ENCODE data around the gene EHBP1L1. TPM values are rescaled to one million over a fixed set of nuclear protein-coding genes. Genes with fewer than 3 reads are reported as not detected.
"Not testable (repeated sequence)": the region's sequence is repeated elsewhere in the genome, so short reads cannot be mapped to it uniquely, and the experiment has no call there.

EHBP1L1 gene
- total RNA-seq, 1 donor from 2014 or later, result 167 TPM

- DNase-seq, result no peak
- Mint-ChIP-seq H3K27ac (no peak overlapping the region), H3K27me3 (no peaks in the 10 kb centered on the region), H3K9me3 (no peaks in the 10 kb centered on the region), H3K36me3 (ENCODE audit: low read depth) (peaks cover 34% of the 10 kb centered on the region), H3K4me3 (no peak overlapping the region), H3K4me1 (peaks cover 16% of the 10 kb centered on the region)
- intact Hi-C loops (cut with micrococcal nuclease), result no loop called here
Observed at GRCh38 chr11:65634440-65634839, 58.6 kb downstream of the EHBP1L1 start.

- H3K9me3 Mint-ChIP-seq, result no peaks in the 10 kb centered on the region
- no peak overlapping the region for H3K27ac Mint-ChIP-seq
- no peaks in the 10 kb centered on the region for H3K27me3 Mint-ChIP-seq
- peaks cover 23% of the 10 kb centered on the region for H3K4me1 Mint-ChIP-seq
- peaks cover 32% of the 10 kb centered on the region for H3K36me3 Mint-ChIP-seq (ENCODE audit: low read depth)
- no peak for DNase-seq
- H3K4me3 Mint-ChIP-seq, result no peak overlapping the region
- intact Hi-C loops (cut with micrococcal nuclease), result no loop called here
Observed at GRCh38 chr11:65634905-65635731, 59.3 kb downstream of the EHBP1L1 start.

GRCh38 chr11:65636108-65637031 is 60.5 kb downstream of the EHBP1L1 start:
- DNase-seq, result no peak

GRCh38 chr11:65637032-65637557 is 61.2 kb downstream of the EHBP1L1 start:
- peak overlapping the region; percentile 60 for H3K27ac Mint-ChIP-seq
- no peaks in the 10 kb centered on the region for H3K27me3 Mint-ChIP-seq
- H3K9me3 Mint-ChIP-seq, result no peaks in the 10 kb centered on the region
- intact Hi-C loops (cut with micrococcal nuclease), result no loop called here
- H3K4me3 Mint-ChIP-seq, result peak overlapping the region; percentile 84
- no peak for DNase-seq
- H3K4me1 Mint-ChIP-seq, result peaks cover 31% of the 10 kb centered on the region
- peaks cover 27% of the 10 kb centered on the region for H3K36me3 Mint-ChIP-seq (ENCODE audit: low read depth)

More at GRCh38 chr11:65636108-65637031, 60.5 kb downstream of the EHBP1L1 start:
- Mint-ChIP-seq H3K4me1 (peaks cover 24% of the 10 kb centered on the region), H3K36me3 (ENCODE audit: low read depth) (peaks cover 27% of the 10 kb centered on the region), H3K27me3 (no peaks in the 10 kb centered on the region), H3K27ac (peak overlapping the region; percentile 60), H3K9me3 (no peaks in the 10 kb centered on the region), H3K4me3 (peak overlapping the region; percentile 23)
- intact Hi-C loops (cut with micrococcal nuclease), result no loop called here

- H3K4me1 Mint-ChIP-seq, result peaks cover 31% of the 10 kb centered on the region
- intact Hi-C loops (cut with micrococcal nuclease), result loop anchor here (1.0 to 2.0 kb wide), 4 partner anchors 14 to 63 kb away; no protein-coding TSS in a partner anchor
- peaks cover 27% of the 10 kb centered on the region for H3K36me3 Mint-ChIP-seq (ENCODE audit: low read depth)
- peak; percentile 95 for DNase-seq
- peak within 1 kb of the TSS; percentile 84 for H3K4me3 Mint-ChIP-seq
- H3K27me3 Mint-ChIP-seq, result no peaks in the 10 kb centered on the region
- no peaks in the 10 kb centered on the region for H3K9me3 Mint-ChIP-seq
- peak within 1 kb of the TSS; percentile 89 for H3K27ac Mint-ChIP-seq
Observed at GRCh38 chr11:65637794-65638419, 62.1 kb downstream of the EHBP1L1 start, which contains the start of gene SIPA1. Gene SIPA1, plus strand, starts transcription at chr11:65638101. Its CDS starts 2,821 bp downstream, at chr11:65640922.

- not testable (repeated sequence) for H3K9me3 Mint-ChIP-seq, H3K27me3 Mint-ChIP-seq, DNase-seq
- intact Hi-C loops (cut with micrococcal nuclease), result loop anchor here (2.0 kb wide), 1 partner anchor 64 kb away; no protein-coding TSS in a partner anchor
- H3K27ac Mint-ChIP-seq, result peak overlapping the region; percentile 89
- H3K4me1 Mint-ChIP-seq, result peaks cover 38% of the 10 kb centered on the region
- H3K36me3 Mint-ChIP-seq (ENCODE audit: low read depth), result peaks cover 34% of the 10 kb centered on the region
- peak overlapping the region; percentile 84 for H3K4me3 Mint-ChIP-seq
Observed at GRCh38 chr11:65639228-65639597, 63.4 kb downstream of the EHBP1L1 start.

GRCh38 chr11:65639623-65640482 is 64.0 kb downstream of the EHBP1L1 start:
- DNase-seq, result peak; percentile 89
- peaks cover 38% of the 10 kb centered on the region for H3K4me1 Mint-ChIP-seq
- H3K27me3 Mint-ChIP-seq, result no peaks in the 10 kb centered on the region
- intact Hi-C loops (cut with micrococcal nuclease), result loop anchor here (2.0 kb wide), 1 partner anchor 65 kb away; no protein-coding TSS in a partner anchor
- H3K4me3 Mint-ChIP-seq, result peak overlapping the region; percentile 84
- no peaks in the 10 kb centered on the region for H3K9me3 Mint-ChIP-seq
- peak overlapping the region; percentile 91 for H3K27ac Mint-ChIP-seq
- H3K36me3 Mint-ChIP-seq (ENCODE audit: low read depth), result peaks cover 37% of the 10 kb centered on the region

- H3K27me3 Mint-ChIP-seq, result no peaks in the 10 kb centered on the region
- peak; percentile 84 for DNase-seq
- H3K4me3 Mint-ChIP-seq, result peak overlapping the region; percentile 84
- peak overlapping the region; percentile 91 for H3K27ac Mint-ChIP-seq
- peaks cover 37% of the 10 kb centered on the region for H3K4me1 Mint-ChIP-seq
- no peaks in the 10 kb centered on the region for H3K9me3 Mint-ChIP-seq
- intact Hi-C loops (cut with micrococcal nuclease), result no loop called here
- peaks cover 37% of the 10 kb centered on the region for H3K36me3 Mint-ChIP-seq (ENCODE audit: low read depth)
Observed at GRCh38 chr11:65640483-65641296, 64.8 kb downstream of the EHBP1L1 start.

- peak overlapping the region; percentile 84 for H3K4me3 Mint-ChIP-seq
- no peaks in the 10 kb centered on the region for H3K9me3 Mint-ChIP-seq
- H3K27ac Mint-ChIP-seq, result peak overlapping the region; percentile 76
- peaks cover 37% of the 10 kb centered on the region for H3K4me1 Mint-ChIP-seq
- intact Hi-C loops (cut with micrococcal nuclease), result no loop called here
- no peaks in the 10 kb centered on the region for H3K27me3 Mint-ChIP-seq
- peaks cover 36% of the 10 kb centered on the region for H3K36me3 Mint-ChIP-seq (ENCODE audit: low read depth)
- DNase-seq, result no peak
Observed at GRCh38 chr11:65641297-65642013, 65.6 kb downstream of the EHBP1L1 start.
